ENCODE measurements around the gene UBC.

Gene UBC

GRCh38 chr12:124864326-124864752, 50.1 kb downstream of the UBC start:
- ChIA-PET CTCF (interaction anchor here (0.7 to 0.8 kb wide), 2 partner anchors 69 to 578 kb away, joined by 3 read pairs; no protein-coding TSS in a partner anchor), POLR2A (interaction anchor here (0.6 to 1.4 kb wide), 5 partner anchors 25 to 76 kb away, joined by 3 to 7 read pairs (median 5); partner anchors contain the start of gene UBC)
- H3K36me3 ChIP-seq (ENCODE audit: control insufficient read depth in 2 of 2, insufficient read depth in 1 of 2, low read length in 2 of 2): peaks cover 5 to 13% of the 10 kb centered on the region in 2 experiments; a peak in 2 of 3 replicates
- TF ChIP-seq ZNF423 (tag by site-specific recombination; IDR thresholded peaks at IDR 0.05) (no peak), ZNF449 (tag by site-specific recombination; IDR thresholded peaks at IDR 0.05) (0 out of 2 replicates have a peak, but pooled peaks have one; percentile 37), ZNF777 (tag by site-specific recombination; IDR thresholded peaks at IDR 0.05; ENCODE audit: borderline replicate concordance) (0 out of 2 replicates have a peak, but pooled peaks have one; percentile 6), BCL6B (tag by site-specific recombination; IDR thresholded peaks at IDR 0.05) (no peak), ZNF2 (tag by site-specific recombination; IDR thresholded peaks at IDR 0.05) (0 out of 2 replicates have a peak, but pooled peaks have one; percentile 2)
- no peaks in the 10 kb centered on the region for H3K9me3 ChIP-seq (ENCODE audit: control insufficient read depth, insufficient read depth, low read depth, low read length)
- peak overlapping the region; percentile 17 for H3K4me3 ChIP-seq (ENCODE audit: low read depth, low read length)
- no peaks in the 10 kb centered on the region; the same call in none of the 2 replicates for H3K4me1 ChIP-seq (ENCODE audit: control insufficient read depth, insufficient read depth, low read length)
- H3K27ac ChIP-seq (ENCODE audit: extremely low read depth, low read depth, low read length): peak overlapping the region; percentile 47; the same call in 1 of the 2 replicates

- H3K27ac ChIP-seq (ENCODE audit: extremely low read depth, low read depth, low read length): peak within 1 kb of the TSS; percentile 75; the same call in 1 of the 2 replicates
- no peaks in the 10 kb centered on the region for H3K9me3 ChIP-seq (ENCODE audit: control insufficient read depth, insufficient read depth, low read depth, low read length)
- no peaks in the 10 kb centered on the region; the same call in none of the 2 replicates for H3K4me1 ChIP-seq (ENCODE audit: control insufficient read depth, insufficient read depth, low read length)
- peaks cover 5 to 15% of the 10 kb centered on the region in 2 experiments; a peak in 2 of 3 replicates for H3K36me3 ChIP-seq (ENCODE audit: control insufficient read depth in 2 of 2, insufficient read depth in 1 of 2, low read length in 2 of 2)
- POLR2A ChIA-PET: interaction anchor here (1.0 to 1.4 kb wide), 4 partner anchors 26 to 77 kb away, joined by 3 to 6 read pairs (median 4); partner anchors contain the start of gene UBC
- CTCF ChIA-PET: interaction anchor here (0.6 kb wide), 1 partner anchor 41 kb away, joined by 3 read pairs; no protein-coding TSS in a partner anchor
- peak within 1 kb of the TSS; percentile 59 for H3K4me3 ChIP-seq (ENCODE audit: low read depth, low read length)
- peak; percentile 74 for TF ChIP-seq YY1 (tag by site-specific recombination; IDR thresholded peaks at IDR 0.05)
- no peak; the same call in 1 of the 2 replicates for TF ChIP-seq INSM2 (tag by site-specific recombination; IDR thresholded peaks at IDR 0.05)
- TF ChIP-seq ZNF664 (tag by site-specific recombination; IDR thresholded peaks at IDR 0.05): 0 out of 2 replicates have a peak, but pooled peaks have one; percentile 11
- peak; percentile 30; the same call in 1 of the 2 replicates for TF ChIP-seq ZNF76 (tag by site-specific recombination; IDR thresholded peaks at IDR 0.05; ENCODE audit: borderline replicate concordance, low read depth)
- TF ChIP-seq ZNF558 (tag by site-specific recombination; IDR thresholded peaks at IDR 0.05): no peak
- no peak for TF ChIP-seq ZNF324 (tag by site-specific recombination; IDR thresholded peaks at IDR 0.05)
- peak; percentile 54; the same call in 1 of the 2 replicates for TF ChIP-seq ZSCAN18 (tag by site-specific recombination; IDR thresholded peaks at IDR 0.05)
- TF ChIP-seq SALL2 (tag by site-specific recombination; IDR thresholded peaks at IDR 0.05; ENCODE audit: borderline replicate concordance): no peak
- peak; percentile 27; the same call in 1 of the 2 replicates for TF ChIP-seq ZNF610 (tag by site-specific recombination; IDR thresholded peaks at IDR 0.05; ENCODE audit: borderline replicate concordance)
- peak; percentile 63 for TF ChIP-seq IKZF3 (tag by site-specific recombination; IDR thresholded peaks at IDR 0.05)
- peak; percentile 69 for TF ChIP-seq SP2 (tag by site-specific recombination; IDR thresholded peaks at IDR 0.05)
- TF ChIP-seq ZIC2 (tag by site-specific recombination; IDR thresholded peaks at IDR 0.05): peak; percentile 97
- peak; percentile 29; the same call in 1 of the 2 replicates for TF ChIP-seq REPIN1 (tag by site-specific recombination; IDR thresholded peaks at IDR 0.05; ENCODE audit: low read depth)
- TF ChIP-seq HOXC10 (CRISPR knock-in tag; IDR thresholded peaks at IDR 0.05): no peak; the same call in 1 of the 2 replicates
- no peak for TF ChIP-seq ZNF530 (tag by site-specific recombination; IDR thresholded peaks at IDR 0.05; ENCODE audit: low read depth)
- no peak for TF ChIP-seq BCL11B (tag by site-specific recombination; IDR thresholded peaks at IDR 0.05; ENCODE audit: low read depth)
- TF ChIP-seq ZNF146 (tag by site-specific recombination; IDR thresholded peaks at IDR 0.05): no peak
- TF ChIP-seq ZBTB44 (tag by site-specific recombination; IDR thresholded peaks at IDR 0.05): no peak
- no peak for TF ChIP-seq ZNF626 (tag by site-specific recombination; IDR thresholded peaks at IDR 0.05)
- no peak for TF ChIP-seq ZNF175 (tag by site-specific recombination; IDR thresholded peaks at IDR 0.05)
These were observed 50.8 kb downstream of the UBC start, which contains the start of gene SCARB1 for GRCh38 chr12:124863416-124864325. TSS of gene SCARB1 (minus strand) at chr12:124863864. CDS start at chr12:124863720, 144 bp downstream.

Data from HEK293 (cell line).